ENCODE data around the gene TTC16. TPM values are rescaled to one million over a fixed set of nuclear protein-coding genes. Genes with fewer than 3 reads are reported as not detected.

Gene TTC16
- total RNA-seq, 1 donor from 2014 or later: not detected

Other genes with a start within 250 kb of the TTC16 start
- 12.0 and 23.1 TPM in 2 replicates for gene STXBP1, start 103.8 kb upstream of the TTC16 start, total RNA-seq (ENCODE audit: low replicate concordance)
- gene CFAP157, start 9.1 kb upstream of the TTC16 start, total RNA-seq (ENCODE audit: low replicate concordance): 0.31 TPM in 1 of 2 replicates, not detected in the other
- 1.3 and 5.4 TPM in 2 replicates for gene PTRH1, start 416 bp upstream of the TTC16 start, total RNA-seq (ENCODE audit: low replicate concordance)
- gene TOR2A, start 19.2 kb downstream of the TTC16 start, total RNA-seq (ENCODE audit: low replicate concordance): 5.5 and 18.3 TPM in 2 replicates
- gene SH2D3C, start 62.6 kb downstream of the TTC16 start, total RNA-seq (ENCODE audit: low replicate concordance): 1.8 and 1.9 TPM in 2 replicates
- gene CDK9, start 70.0 kb downstream of the TTC16 start, total RNA-seq (ENCODE audit: low replicate concordance): 22.5 and 47.8 TPM in 2 replicates
- gene FPGS, start 86.8 kb downstream of the TTC16 start, total RNA-seq (ENCODE audit: low replicate concordance): 32.8 and 60.5 TPM in 2 replicates
- gene ENG, start 138.6 kb downstream of the TTC16 start, total RNA-seq (ENCODE audit: low replicate concordance): 0.19 TPM in 1 of 2 replicates, not detected in the other
- gene AK1, start 161.6 kb downstream of the TTC16 start, total RNA-seq (ENCODE audit: low replicate concordance): 20.5 and 25.6 TPM in 2 replicates
- 14.3 and 42.7 TPM in 2 replicates for gene ST6GALNAC6, start 183.5 kb downstream of the TTC16 start, total RNA-seq (ENCODE audit: low replicate concordance)
- gene ST6GALNAC4, start 201.0 kb downstream of the TTC16 start, total RNA-seq (ENCODE audit: low replicate concordance): 5.5 and 11.1 TPM in 2 replicates
- gene PIP5KL1, start 214.7 kb downstream of the TTC16 start, total RNA-seq (ENCODE audit: low replicate concordance): 1.4 and 8.8 TPM in 2 replicates
- gene DPM2, start 221.8 kb downstream of the TTC16 start, total RNA-seq (ENCODE audit: low replicate concordance): 9.1 and 20.5 TPM in 2 replicates